Brain microvascular endothelial cell (primary cell): ENCODE data around the gene NATD1.
A peak's percentile ranks its signal among the peaks of the same experiment; 100 is the strongest.

Experiments used
- DNase-seq: peaks from one replicate; pipeline ENCODE4 v3.0.0-alpha.2; 2020
- H3K27ac ChIP-seq: fragments of 250-450 bp; sonication (Bioruptor Pico); 2 replicates; pipeline ENCODE4 v1.5.1; 2020; ENCODE audit warnings: mild to moderate bottlenecking, moderate library complexity
- H3K27me3 ChIP-seq: fragments of 250-450 bp; sonication (Bioruptor Pico); replicated peaks from 2 replicates; pipeline ENCODE4 v1.5.1; 2020; ENCODE audit warnings: mild to moderate bottlenecking
- H3K36me3 ChIP-seq: fragments of 250-450 bp; sonication (Bioruptor Pico); replicated peaks from 2 replicates; pipeline ENCODE4 v1.5.1; 2020; ENCODE audit warnings: mild to moderate bottlenecking
- H3K4me3 ChIP-seq: 2 replicates; pipeline ENCODE4 v1.5.1; 2011; ENCODE audit warnings: low read depth, mild to moderate bottlenecking, control low read depth, low read length, moderate library complexity
- in situ Hi-C: cut with HindIII; loops from 2 replicates; pipeline ENCODE4 v1.10.0; 2017; ENCODE audit warnings: low sequenced_read_pairs, low pct_ligation_motif_present
- TF ChIP-seq, protein P1 (sequence below): IDR thresholded peaks from 2 replicates; pipeline ENCODE4 v1.5.1; 2011; ENCODE audit warnings: low read depth, mild to moderate bottlenecking, moderate library complexity, low read length, control low read depth, inconsistent platforms; ENCODE audit errors: missing control alignments

NATD1 gene

GRCh38 chr17:21201874-21202273 is 51.3 kb downstream of the NATD1 start:
- Histone ChIP-seq H3K4me3 (no peak overlapping the region), H3K27me3 (no peaks in the 10 kb centered on the region), H3K27ac (no peak overlapping the region), H3K36me3 (peaks cover 22% of the 10 kb centered on the region)
- no peak for DNase-seq
- in situ Hi-C loops = no loop called here
- TF ChIP-seq, protein P1, sequence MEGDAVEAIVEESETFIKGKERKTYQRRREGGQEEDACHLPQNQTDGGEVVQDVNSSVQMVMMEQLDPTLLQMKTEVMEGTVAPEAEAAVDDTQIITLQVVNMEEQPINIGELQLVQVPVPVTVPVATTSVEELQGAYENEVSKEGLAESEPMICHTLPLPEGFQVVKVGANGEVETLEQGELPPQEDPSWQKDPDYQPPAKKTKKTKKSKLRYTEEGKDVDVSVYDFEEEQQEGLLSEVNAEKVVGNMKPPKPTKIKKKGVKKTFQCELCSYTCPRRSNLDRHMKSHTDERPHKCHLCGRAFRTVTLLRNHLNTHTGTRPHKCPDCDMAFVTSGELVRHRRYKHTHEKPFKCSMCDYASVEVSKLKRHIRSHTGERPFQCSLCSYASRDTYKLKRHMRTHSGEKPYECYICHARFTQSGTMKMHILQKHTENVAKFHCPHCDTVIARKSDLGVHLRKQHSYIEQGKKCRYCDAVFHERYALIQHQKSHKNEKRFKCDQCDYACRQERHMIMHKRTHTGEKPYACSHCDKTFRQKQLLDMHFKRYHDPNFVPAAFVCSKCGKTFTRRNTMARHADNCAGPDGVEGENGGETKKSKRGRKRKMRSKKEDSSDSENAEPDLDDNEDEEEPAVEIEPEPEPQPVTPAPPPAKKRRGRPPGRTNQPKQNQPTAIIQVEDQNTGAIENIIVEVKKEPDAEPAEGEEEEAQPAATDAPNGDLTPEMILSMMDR = no peak

- H3K4me3 ChIP-seq = no peak overlapping the region
- DNase-seq = no peak
- in situ Hi-C loops = no loop called here
- no peak overlapping the region for H3K27ac ChIP-seq
- TF ChIP-seq, protein P1 = no peak
- H3K36me3 ChIP-seq = peaks cover 23% of the 10 kb centered on the region
- H3K27me3 ChIP-seq = no peaks in the 10 kb centered on the region
These were observed 52.0 kb downstream of the NATD1 start for GRCh38 chr17:21201298-21201595.

DNA sequence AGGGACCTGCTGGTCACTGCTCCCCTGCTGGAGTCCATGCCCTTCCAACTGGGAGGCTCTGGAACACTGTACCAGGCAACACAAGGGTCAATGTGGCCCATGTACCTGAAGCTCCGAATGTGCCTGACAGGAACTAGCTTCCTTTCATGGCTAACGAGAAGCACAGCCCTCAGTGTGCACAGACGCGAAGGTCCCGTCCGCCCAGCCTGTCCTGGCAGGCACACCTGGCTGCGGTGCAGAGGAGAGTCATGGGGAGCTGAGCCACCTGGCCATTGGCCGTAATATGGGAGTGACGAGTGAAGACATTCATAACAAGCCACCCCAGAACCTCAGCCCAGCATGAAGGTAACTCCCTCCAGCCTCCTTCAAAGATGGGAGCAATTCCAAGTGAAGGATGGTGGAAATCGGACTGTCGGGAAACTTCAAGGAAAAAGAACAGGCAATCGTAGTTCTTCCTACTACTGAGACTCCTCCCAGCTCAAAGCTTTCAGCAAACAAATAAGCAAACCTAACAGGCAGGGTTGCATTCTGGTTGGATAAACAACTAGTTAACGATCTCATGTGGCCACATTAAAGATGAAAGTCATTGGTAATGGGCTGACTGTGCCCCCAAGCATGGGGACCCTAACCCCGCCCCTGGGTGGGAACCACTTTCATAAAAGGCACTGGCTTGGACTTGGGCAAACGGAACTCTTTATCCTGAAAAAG is 52.5 kb downstream of the NATD1 start:
- Histone ChIP-seq H3K4me3 (no peak overlapping the region), H3K36me3 (peaks cover 23% of the 10 kb centered on the region), H3K27ac (no peak overlapping the region), H3K27me3 (no peaks in the 10 kb centered on the region)
- in situ Hi-C loops = no loop called here
- no peak for DNase-seq
- TF ChIP-seq, protein P1 = no peak

DNA sequence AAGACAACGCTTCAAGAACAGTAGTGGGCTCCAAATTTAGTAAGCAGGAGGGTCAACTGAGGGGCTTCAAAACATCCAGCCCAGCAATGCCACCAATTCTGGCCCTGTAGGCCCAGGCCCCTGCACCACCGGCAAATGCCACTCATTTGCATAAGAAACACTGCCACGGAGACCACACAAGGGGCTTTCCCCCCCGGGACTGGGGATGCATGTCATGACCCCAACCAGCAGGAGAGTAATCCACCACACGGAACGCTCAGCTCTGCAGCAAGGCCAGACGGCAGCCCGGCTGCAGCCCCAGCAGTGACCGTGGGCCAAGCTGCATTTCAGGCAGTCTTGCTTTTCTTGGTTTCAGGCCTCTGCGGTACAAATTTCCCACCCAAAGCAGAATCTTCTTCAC is 53.4 kb downstream of the NATD1 start:
- Histone ChIP-seq H3K27ac (no peak overlapping the region), H3K4me3 (no peak overlapping the region), H3K27me3 (no peaks in the 10 kb centered on the region), H3K36me3 (peaks cover 23% of the 10 kb centered on the region)
- TF ChIP-seq, protein P1 = no peak
- no peak for DNase-seq
- in situ Hi-C loops = no loop called here

DNA sequence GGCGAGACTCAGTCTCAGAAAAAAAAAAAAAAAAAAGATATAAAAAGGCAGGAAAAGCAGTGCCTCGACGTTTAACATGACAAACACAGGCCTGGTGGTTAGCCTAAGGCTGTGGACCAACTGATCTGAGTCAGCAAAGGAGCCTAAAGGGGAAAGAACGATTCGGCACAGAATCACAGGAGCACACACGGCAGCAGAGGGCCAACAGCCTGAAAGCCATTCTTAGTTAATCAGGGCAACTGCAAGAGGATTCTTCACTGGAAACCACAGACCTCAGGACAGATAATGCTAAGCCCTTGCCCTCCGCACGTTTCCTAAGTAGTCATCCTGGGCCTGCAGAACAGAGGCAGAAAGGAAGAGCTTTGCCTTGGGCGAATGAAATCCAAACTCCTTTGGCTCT is 53.9 kb downstream of the NATD1 start:
- peak; percentile 72 for DNase-seq
- Histone ChIP-seq H3K27ac (no peak overlapping the region), H3K27me3 (no peaks in the 10 kb centered on the region), H3K36me3 (peaks cover 23% of the 10 kb centered on the region), H3K4me3 (no peak overlapping the region)
- TF ChIP-seq, protein P1 = no peak
- in situ Hi-C loops = no loop called here

DNA sequence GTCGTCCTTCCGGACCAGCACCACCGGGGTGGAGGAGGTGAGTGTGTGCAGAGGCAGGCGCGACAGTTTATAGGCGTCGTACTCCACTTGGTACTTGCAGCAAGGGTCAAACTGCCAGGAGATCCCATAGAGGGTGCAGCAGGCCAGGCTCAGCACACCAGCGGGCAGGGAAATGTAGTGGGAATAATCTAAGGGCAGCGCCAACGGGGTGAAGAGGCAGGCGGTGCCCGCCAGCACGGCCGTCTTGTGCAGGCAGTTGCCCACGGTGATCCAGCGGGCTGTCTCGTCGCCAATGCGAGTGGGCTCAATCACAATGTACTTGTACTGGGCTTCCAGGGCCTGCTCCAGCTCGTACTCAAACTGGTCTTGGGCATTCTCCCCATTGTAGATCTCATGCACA is 54.8 kb downstream of the NATD1 start:
- in situ Hi-C loops = no loop called here
- H3K4me3 ChIP-seq = no peak overlapping the region
- DNase-seq = no peak
- TF ChIP-seq, protein P1 = no peak
- H3K27ac ChIP-seq = no peak overlapping the region
- H3K36me3 ChIP-seq = peaks cover 23% of the 10 kb centered on the region
- H3K27me3 ChIP-seq = no peaks in the 10 kb centered on the region
